K562 (cell line): Measurements from ENCODE around the gene SERPIND1. TPM values are rescaled to one million over a fixed set of nuclear protein-coding genes. Genes with fewer than 3 reads are reported as not detected.

ENCODE experiments used
- AFF4 ChIP-seq: sonication (generic); formaldehyde crosslinking; IDR thresholded peaks from 2 replicates; pipeline ENCODE4 v1.8.0; 2023; ENCODE audit warnings: mild to moderate bottlenecking, missing genetic modification reagents
- E2F1 ChIP-seq: sonication (generic); formaldehyde crosslinking; IDR thresholded peaks from 2 replicates; pipeline ENCODE4 v1.8.1; 2023; ENCODE audit warnings: mild to moderate bottlenecking, missing genetic modification reagents, moderate library complexity
- E2F5 ChIP-seq: sonication (generic); formaldehyde crosslinking; IDR thresholded peaks from 2 replicates; pipeline ENCODE4 v1.8.0; 2022; ENCODE audit warnings: mild to moderate bottlenecking, missing genetic modification reagents
- FOSL1 ChIP-seq: fragments of 200-800 bp; sonication (Bioruptor generic); conservative IDR thresholded peaks from 2 replicates; pipeline ENCODE4 v1.6.1; 2016; ENCODE audit warnings: missing genetic modification characterization, missing compliant biosample characterization
- IRF2 ChIP-seq: sonication (generic); formaldehyde crosslinking; IDR thresholded peaks from 2 replicates; pipeline ENCODE4 v1.8.1; 2022; ENCODE audit warnings: mild to moderate bottlenecking, missing genetic modification reagents
- NCOA6 ChIP-seq: fragments of 450-650 bp; IDR thresholded peaks from 2 replicates; pipeline ENCODE4 v1.6.1; 2017; ENCODE audit warnings: mild to moderate bottlenecking
- SRSF7 ChIP-seq: fragments of 200-400 bp; formaldehyde crosslinking; optimal IDR thresholded peaks from 2 replicates; pipeline ENCODE3; 2017; ENCODE audit warnings: mild to moderate bottlenecking, low read depth, low read length
- TOE1 ChIP-seq, 2 experiments: fragments of 450-650 bp in 1 of 2; sonication (generic) in 1 of 2; formaldehyde crosslinking in 1 of 2; IDR thresholded peaks; 2 replicates each; pipeline versions ENCODE4 v1.7.1 to v1.8.0; 2016 to 2022; ENCODE audit warnings: borderline replicate concordance in 2 of 2, mild to moderate bottlenecking in 2 of 2, antibody characterized with exemption in 1 of 2, inconsistent platforms in 1 of 2, low read depth in 1 of 2, missing genetic modification reagents in 1 of 2, moderate library complexity in 1 of 2
- ZNF699 ChIP-seq: fragments of 250-450 bp; sonication (Bioruptor Pico); IDR thresholded peaks from 2 replicates; pipeline ENCODE4 v1.8.0; 2021; ENCODE audit warnings: mild to moderate bottlenecking, moderate library complexity; ENCODE audit not compliant: insufficient replicate concordance
- ZNF75A ChIP-seq: fragments of 450-650 bp; formaldehyde crosslinking; IDR thresholded peaks from 2 replicates; pipeline ENCODE4 v1.4.0; 2020; ENCODE audit warnings: mild to moderate bottlenecking
- ZSCAN32 ChIP-seq: fragments of 450-650 bp; formaldehyde crosslinking; IDR thresholded peaks from 2 replicates; pipeline ENCODE4 v1.4.0; 2020; ENCODE audit warnings: mild to moderate bottlenecking, moderate library complexity
- polyA plus RNA-seq, 8 experiments: library from polyadenylated mRNA; depleted of rRNA in 4 of 8; stranded (reverse) in 5 of 8; unstranded in 3 of 8; fragments of >200 nt; fragmentation: Nextera tagmentation in 2 of 8; fragmentation: Illumina TruSeq in 1 of 8; extraction: Ambion mirVana in 2 of 8; extraction: Trizol in 1 of 8; gene quantifications; 2 replicates each; pipeline versions ENCODE4 v1.2.1 to v1.2.3, GENCODE V29; 2011 to 2014; ENCODE audit warnings: inconsistent platforms in 1 of 8, missing spikeins in 1 of 8
- total RNA-seq, 7 experiments: library from RNA; depleted of rRNA in 6 of 7; stranded (reverse); fragments of >200 nt in 6 of 7; fragmentation: Illumina TruSeq in 2 of 7; extraction: Trizol in 2 of 7; gene quantifications; 2 replicates each; pipeline versions ENCODE4 v1.2.1 to v1.2.3, GENCODE V29; 2011 to 2021; ENCODE audit warnings: low replicate concordance in 1 of 7

SERPIND1 gene
- total and polyA plus RNA-seq, 9 of the 15 experiments (the other 6 are each of a cell fraction or from before 2014, with no cell fraction given), result 0.04 to 0.11 (median 0.09) TPM; not detected in 6

- no peak for TF ChIP-seq TOE1 (IDR thresholded peaks at IDR 0.05; ENCODE audit: borderline replicate concordance)
- no peak for TF ChIP-seq TOE1 (CRISPR knock-in tag; IDR thresholded peaks at IDR 0.05; ENCODE audit: borderline replicate concordance, low read depth)
- peak; percentile 66 for TF ChIP-seq ZNF75A
- no peak for TF ChIP-seq FOSL1 (tag)
- no peak for TF ChIP-seq AFF4
- TF ChIP-seq ZNF699 (CRISPR knock-in tag), result no peak
- TF ChIP-seq NCOA6, result no peak
- TF ChIP-seq E2F5, result no peak
- no peak for TF ChIP-seq SRSF7
- peak; percentile 65 for TF ChIP-seq E2F1 (CRISPR knock-in tag)
- TF ChIP-seq IRF2 (CRISPR knock-in tag), result no peak
- TF ChIP-seq ZSCAN32, result no peak
Observed at GRCh38 chr22:20783844-20784723, 10.2 kb downstream of the SERPIND1 start (continued).
